DMS79 treated with DMSO at 0.1 percent for 48 hours (cell line): Measurements from ENCODE around the gene COL11A2.
A peak's percentile ranks its signal among the peaks of the same experiment; 100 is the strongest.

Source experiments
- DNase-seq: peaks from one replicate; lab custom pipeline; 2025; lab: John Stamatoyannopoulos, UW

Gene COL11A2

GRCh38 chr6:33192671-33193602, 670 bp upstream of the COL11A2 start:
- DNase-seq, result peak; percentile 13

- peak; percentile 22 for DNase-seq
Observed at GRCh38 chr6:33191383-33192104, 723 bp downstream of the COL11A2 start.

GRCh38 chr6:33190504-33191107, 1.7 kb downstream of the COL11A2 start:
- DNase-seq, result no peak

- no peak for DNase-seq
Observed at GRCh38 chr6:33189625-33190448, 2.4 kb downstream of the COL11A2 start.

- no peak for DNase-seq
Observed at GRCh38 chr6:33189164-33189563, 3.1 kb downstream of the COL11A2 start.

GRCh38 chr6:33187809-33188208, 4.5 kb downstream of the COL11A2 start:
- DNase-seq, result no peak

GRCh38 chr6:33185654-33186187, 6.5 kb downstream of the COL11A2 start:
- DNase-seq, result no peak

- DNase-seq, result no peak
Observed at GRCh38 chr6:33185190-33185589, 7.1 kb downstream of the COL11A2 start.

- DNase-seq, result no peak
Observed at GRCh38 chr6:33183071-33183683, 9.1 kb downstream of the COL11A2 start.

- no peak for DNase-seq
Observed at GRCh38 chr6:33181141-33181540, 11.1 kb downstream of the COL11A2 start.

- no peak for DNase-seq
Observed at GRCh38 chr6:33178755-33179475, 13.4 kb downstream of the COL11A2 start.

- DNase-seq, result no peak
Observed at GRCh38 chr6:33177552-33178446, 14.5 kb downstream of the COL11A2 start.

- no peak for DNase-seq
Observed at GRCh38 chr6:33176906-33177305, 15.4 kb downstream of the COL11A2 start.

- DNase-seq, result no peak
Observed at GRCh38 chr6:33175436-33176069, 16.7 kb downstream of the COL11A2 start.

GRCh38 chr6:33174784-33175183, 17.5 kb downstream of the COL11A2 start:
- no peak for DNase-seq

GRCh38 chr6:33173535-33174180, 18.6 kb downstream of the COL11A2 start:
- DNase-seq, result no peak

- DNase-seq, result no peak
Observed at GRCh38 chr6:33172688-33173534, 19.4 kb downstream of the COL11A2 start.
